Muscle layer of duodenum (tissue), 2 donors: ENCODE results near the gene SGK1.

ENCODE experiments used
- H3K27ac ChIP-seq: one replicate; pipeline ENCODE4 v1.7.0; 2013; ENCODE audit warnings: mild to moderate bottlenecking, low read length
- H3K27me3 ChIP-seq: one replicate; pipeline ENCODE4 v1.7.0; 2013; ENCODE audit warnings: low read depth, mild to moderate bottlenecking, control low read depth, low read length
- H3K36me3 ChIP-seq, 2 donors: one replicate each; pipeline ENCODE4 v1.7.0; 2013; ENCODE audit warnings: low read length in 2 of 2, control low read depth in 1 of 2, mild to moderate bottlenecking in 1 of 2; ENCODE audit not compliant: insufficient read depth in 2 of 2, control insufficient read depth in 1 of 2
- H3K4me1 ChIP-seq, 2 donors: one replicate each; pipeline ENCODE4 v1.7.0; 2013; ENCODE audit warnings: low read length in 2 of 2, mild to moderate bottlenecking in 2 of 2, control low read depth in 1 of 2, moderate library complexity in 1 of 2; ENCODE audit not compliant: insufficient read depth in 2 of 2, control insufficient read depth in 1 of 2
- H3K4me3 ChIP-seq, 2 donors: one replicate each; pipeline ENCODE4 v1.7.0; 2013; ENCODE audit warnings: low read length in 2 of 2, low read depth in 1 of 2, mild to moderate bottlenecking in 1 of 2
- H3K9me3 ChIP-seq, 2 donors: one replicate each; pipeline ENCODE4 v1.7.0; 2013; ENCODE audit warnings: low read length in 2 of 2, control low read depth in 1 of 2, mild to moderate bottlenecking in 1 of 2; ENCODE audit not compliant: control insufficient read depth in 1 of 2
- donor health status: healthy.

Gene SGK1

GRCh38 chr6:134164300-134164699 is 153.6 kb downstream of the SGK1 start:
- no peak overlapping the region for H3K27ac ChIP-seq
- H3K27me3 ChIP-seq = no peaks in the 10 kb centered on the region
- no peak overlapping the region for H3K4me3 ChIP-seq
- no peaks in the 10 kb centered on the region for H3K9me3 ChIP-seq
- H3K4me1 ChIP-seq = no peaks in the 10 kb centered on the region
- H3K36me3 ChIP-seq = peaks cover 0 to 7% of the 10 kb centered on the region in 2 donors

- H3K4me3 ChIP-seq = no peak overlapping the region
- no peaks in the 10 kb centered on the region for H3K36me3 ChIP-seq
- no peak overlapping the region for H3K27ac ChIP-seq
- no peaks in the 10 kb centered on the region for H3K9me3 ChIP-seq
- no peaks in the 10 kb centered on the region for H3K27me3 ChIP-seq
- H3K4me1 ChIP-seq = no peaks in the 10 kb centered on the region
These were observed 155.0 kb downstream of the SGK1 start for GRCh38 chr6:134162932-134163331.

- Histone ChIP-seq H3K27ac (no peak overlapping the region), H3K9me3 (no peaks in the 10 kb centered on the region), H3K4me3 (no peak overlapping the region), H3K27me3 (no peaks in the 10 kb centered on the region), H3K4me1 (no peaks in the 10 kb centered on the region), H3K36me3 (no peaks in the 10 kb centered on the region)
These were observed 156.9 kb downstream of the SGK1 start for GRCh38 chr6:134161041-134161440.

GRCh38 chr6:134152767-134153485 is 165.0 kb downstream of the SGK1 start:
- no peak overlapping the region for H3K4me3 ChIP-seq
- H3K9me3 ChIP-seq = no peaks in the 10 kb centered on the region

GRCh38 chr6:134148566-134148965 is 169.3 kb downstream of the SGK1 start:
- no peaks in the 10 kb centered on the region for H3K4me1 ChIP-seq
- no peaks in the 10 kb centered on the region for H3K27me3 ChIP-seq
- no peak overlapping the region for H3K27ac ChIP-seq
- no peaks in the 10 kb centered on the region for H3K36me3 ChIP-seq
- no peaks in the 10 kb centered on the region for H3K9me3 ChIP-seq
- no peak overlapping the region for H3K4me3 ChIP-seq

More at GRCh38 chr6:134152767-134153485, 165.0 kb downstream of the SGK1 start:
- H3K27ac ChIP-seq = no peak overlapping the region
- H3K36me3 ChIP-seq = no peaks in the 10 kb centered on the region
- H3K4me1 ChIP-seq = no peaks in the 10 kb centered on the region
- no peaks in the 10 kb centered on the region for H3K27me3 ChIP-seq

- no peaks in the 10 kb centered on the region for H3K4me1 ChIP-seq
- H3K9me3 ChIP-seq = no peaks in the 10 kb centered on the region
- no peak overlapping the region for H3K27ac ChIP-seq
- H3K4me3 ChIP-seq = no peak overlapping the region
- no peaks in the 10 kb centered on the region for H3K27me3 ChIP-seq
- no peaks in the 10 kb centered on the region for H3K36me3 ChIP-seq
These were observed 170.8 kb downstream of the SGK1 start for GRCh38 chr6:134147034-134147533.

- Histone ChIP-seq H3K36me3 (no peaks in the 10 kb centered on the region), H3K27me3 (no peaks in the 10 kb centered on the region), H3K9me3 (no peaks in the 10 kb centered on the region), H3K27ac (no peak overlapping the region), H3K4me1 (no peaks in the 10 kb centered on the region), H3K4me3 (no peak overlapping the region)
These were observed 171.5 kb downstream of the SGK1 start for GRCh38 chr6:134146268-134147033.

- Histone ChIP-seq H3K4me3 (no peak overlapping the region), H3K9me3 (no peaks in the 10 kb centered on the region), H3K27ac (no peak overlapping the region), H3K27me3 (no peaks in the 10 kb centered on the region), H3K36me3 (no peaks in the 10 kb centered on the region), H3K4me1 (no peaks in the 10 kb centered on the region)
These were observed 172.1 kb downstream of the SGK1 start for GRCh38 chr6:134145786-134146185.

GRCh38 chr6:134138226-134138975 is 179.5 kb downstream of the SGK1 start:
- Histone ChIP-seq H3K27ac (no peak overlapping the region), H3K36me3 (peaks cover 0 to 3% of the 10 kb centered on the region in 2 donors), H3K4me3 (no peak overlapping the region)

GRCh38 chr6:134134654-134135053 is 183.3 kb downstream of the SGK1 start:
- Histone ChIP-seq H3K4me1 (no peaks in the 10 kb centered on the region), H3K4me3 (no peak overlapping the region), H3K9me3 (no peaks in the 10 kb centered on the region), H3K27me3 (no peaks in the 10 kb centered on the region), H3K27ac (no peak overlapping the region), H3K36me3 (peaks cover 0 to 3% of the 10 kb centered on the region in 2 donors)

More at GRCh38 chr6:134138226-134138975, 179.5 kb downstream of the SGK1 start:
- H3K4me1 ChIP-seq = no peaks in the 10 kb centered on the region
- no peaks in the 10 kb centered on the region for H3K27me3 ChIP-seq
- H3K9me3 ChIP-seq = no peaks in the 10 kb centered on the region

GRCh38 chr6:134132494-134133141 is 185.3 kb downstream of the SGK1 start:
- Histone ChIP-seq H3K4me1 (no peaks in the 10 kb centered on the region), H3K9me3 (no peaks in the 10 kb centered on the region), H3K36me3 (no peaks in the 10 kb centered on the region), H3K27me3 (no peaks in the 10 kb centered on the region), H3K4me3 (no peak overlapping the region), H3K27ac (no peak overlapping the region)
